Testis (tissue), 3 donors: Measurements from ENCODE around the gene NLRC4. TPM values are rescaled to one million over a fixed set of nuclear protein-coding genes. Genes with fewer than 3 reads are reported as not detected.

ENCODE experiments used
- DNase-seq: peaks from one replicate; pipeline ENCODE4 v3.0.0-alpha.2; 2019
- H3K27ac ChIP-seq, 2 donors: fragments of 200-600 bp; sonication (generic); one replicate each; pipeline ENCODE4 v1.5.1; 2019
- H3K27me3 ChIP-seq: fragments of 200-600 bp; sonication (generic); one replicate; pipeline ENCODE4 v1.5.1; 2019
- H3K36me3 ChIP-seq: fragments of 200-600 bp; sonication (generic); one replicate; pipeline ENCODE4 v1.5.1; 2017; ENCODE audit warnings: low read depth; ENCODE audit errors: missing control alignments
- H3K4me1 ChIP-seq: fragments of 200-600 bp; sonication (generic); one replicate; pipeline ENCODE4 v1.5.1; 2019
- H3K4me3 ChIP-seq, 2 donors: fragments of 200-600 bp; sonication (generic); one replicate each; pipeline ENCODE4 v1.5.1; 2017 to 2019
- H3K9me3 ChIP-seq: fragments of 200-600 bp; sonication (generic); one replicate; pipeline ENCODE4 v1.5.1; 2017
- POLR2A ChIP-seq: fragments of 450-650 bp; IDR thresholded peaks from one replicate; pipeline ENCODE4 v1.6.1; 2017; ENCODE audit warnings: antibody characterized with exemption, mild to moderate bottlenecking, moderate library complexity
- WGBS, 2 donors: methylation state at CpG; one replicate each; pipeline ENCODE4 v1.1.5; 2018; 5-methylcytosine and 5-hydroxymethylcytosine counted together
- intact Hi-C: fragments of 100-400 bp; cut with DNase I; formaldehyde crosslinking; loops from one replicate; pipeline ENCODE4 v1.15.1; 2023; ENCODE audit warnings: low total_unique reads
- polyA plus RNA-seq: library from polyadenylated mRNA; stranded (reverse); fragments of 350-450 nt; fragmentation: Illumina TruSeq; extraction: RNeasy Lipid Tissue Mini Kit (QIAGEN cat#74804); gene quantifications from one replicate; pipeline ENCODE4 v1.2.3, GENCODE V29; 2014; ENCODE audit warnings: low read depth, low replicate concordance; ENCODE audit not compliant: insufficient read depth
- total RNA-seq, 2 donors: library from RNA; depleted of rRNA; stranded (reverse); fragments of >200 nt; gene quantifications; one replicate each; pipeline ENCODE4 v1.2.3, GENCODE V29; 2016
- TF ChIP-seq, protein P1 (sequence below), 3 experiments: fragments of 450-650 bp in 2 of 3; fragments of 200-600 bp in 1 of 3; sonication (generic) in 1 of 3; IDR thresholded peaks; one replicate each; pipeline ENCODE4 v1.5.1; 2016 to 2019; ENCODE audit warnings: antibody characterized with exemption in 3 of 3, mild to moderate bottlenecking in 2 of 3, moderate library complexity in 1 of 3

NLRC4 gene
- total and polyA plus RNA-seq, 3 donors from 2014 or later: 0.43 to 0.70 (median 0.63) TPM

- Histone ChIP-seq H3K27ac (no peak overlapping the region), H3K36me3 (no peaks in the 10 kb centered on the region), H3K9me3 (no peaks in the 10 kb centered on the region), H3K27me3 (no peaks in the 10 kb centered on the region), H3K4me3 (no peak overlapping the region), H3K4me1 (no peaks in the 10 kb centered on the region)
- no peak for DNase-seq
- no peak for TF ChIP-seq POLR2A
- TF ChIP-seq, protein P1, sequence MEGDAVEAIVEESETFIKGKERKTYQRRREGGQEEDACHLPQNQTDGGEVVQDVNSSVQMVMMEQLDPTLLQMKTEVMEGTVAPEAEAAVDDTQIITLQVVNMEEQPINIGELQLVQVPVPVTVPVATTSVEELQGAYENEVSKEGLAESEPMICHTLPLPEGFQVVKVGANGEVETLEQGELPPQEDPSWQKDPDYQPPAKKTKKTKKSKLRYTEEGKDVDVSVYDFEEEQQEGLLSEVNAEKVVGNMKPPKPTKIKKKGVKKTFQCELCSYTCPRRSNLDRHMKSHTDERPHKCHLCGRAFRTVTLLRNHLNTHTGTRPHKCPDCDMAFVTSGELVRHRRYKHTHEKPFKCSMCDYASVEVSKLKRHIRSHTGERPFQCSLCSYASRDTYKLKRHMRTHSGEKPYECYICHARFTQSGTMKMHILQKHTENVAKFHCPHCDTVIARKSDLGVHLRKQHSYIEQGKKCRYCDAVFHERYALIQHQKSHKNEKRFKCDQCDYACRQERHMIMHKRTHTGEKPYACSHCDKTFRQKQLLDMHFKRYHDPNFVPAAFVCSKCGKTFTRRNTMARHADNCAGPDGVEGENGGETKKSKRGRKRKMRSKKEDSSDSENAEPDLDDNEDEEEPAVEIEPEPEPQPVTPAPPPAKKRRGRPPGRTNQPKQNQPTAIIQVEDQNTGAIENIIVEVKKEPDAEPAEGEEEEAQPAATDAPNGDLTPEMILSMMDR (IDR thresholded peaks at IDR 0.05): no peak
- intact Hi-C loops: no loop called here
- 75 to 89% methylated on average over 2 of the region's 2 CpGs for WGBS, 2 donors
These were observed 6.4 kb upstream of the NLRC4 start for GRCh38 chr2:32271063-32271462.

DNA sequence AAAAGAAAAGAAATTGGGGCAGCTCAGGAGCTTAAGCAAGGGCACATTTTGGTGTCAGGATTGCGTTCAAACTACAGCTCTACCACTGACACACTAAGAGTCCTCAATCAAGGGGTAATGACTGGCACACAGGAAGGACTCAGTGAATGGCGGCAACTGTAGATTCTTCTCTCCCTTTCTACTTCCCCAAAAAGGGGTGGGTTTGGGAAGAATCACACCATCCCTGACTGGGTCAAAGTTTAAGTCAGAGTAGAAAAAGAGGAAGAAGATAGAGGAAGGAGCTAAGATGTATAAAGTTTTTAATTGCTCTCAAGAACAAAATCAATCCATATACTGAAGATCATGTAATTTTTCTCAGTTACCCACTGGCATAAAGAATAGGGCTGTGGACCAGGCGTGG is 2.6 kb downstream of the NLRC4 start:
- no peaks in the 10 kb centered on the region for H3K9me3 ChIP-seq
- no peak overlapping the region for H3K27ac ChIP-seq
- H3K36me3 ChIP-seq: no peaks in the 10 kb centered on the region
- DNase-seq: no peak
- 75 to 84% methylated on average over 3 of the region's 3 CpGs for WGBS, 2 donors
- intact Hi-C loops: no loop called here
- H3K27me3 ChIP-seq: no peaks in the 10 kb centered on the region
- no peaks in the 10 kb centered on the region for H3K4me1 ChIP-seq
- no peak overlapping the region for H3K4me3 ChIP-seq
- no peak for TF ChIP-seq POLR2A
- TF ChIP-seq, protein P1 (IDR thresholded peaks at IDR 0.05): no peak

DNA sequence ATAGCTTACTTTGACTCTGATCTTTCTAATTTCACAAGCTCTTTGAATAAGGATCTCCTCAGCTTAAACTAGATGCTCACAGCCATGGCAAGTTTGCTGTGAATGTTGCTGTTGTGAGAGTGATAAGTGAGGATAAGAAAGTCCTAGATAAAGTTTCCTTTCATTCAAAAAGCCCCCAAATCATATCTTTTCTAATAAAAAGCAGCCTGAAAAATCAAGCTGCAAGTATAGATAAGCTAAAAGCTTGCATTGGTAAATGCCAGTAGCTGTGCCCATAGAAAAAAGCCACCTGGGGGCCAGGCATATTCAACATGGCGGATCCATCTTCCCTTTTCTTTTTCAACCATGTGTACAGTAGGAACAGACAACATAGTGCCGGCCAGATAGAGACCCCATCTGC is 4.3 kb downstream of the NLRC4 start:
- H3K4me1 ChIP-seq: no peaks in the 10 kb centered on the region
- H3K4me3 ChIP-seq: no peak overlapping the region
- TF ChIP-seq, protein P1 (IDR thresholded peaks at IDR 0.05): no peak
- TF ChIP-seq POLR2A: no peak
- no peaks in the 10 kb centered on the region for H3K36me3 ChIP-seq
- H3K27me3 ChIP-seq: no peaks in the 10 kb centered on the region
- intact Hi-C loops: no loop called here
- no peak overlapping the region for H3K27ac ChIP-seq
- no peak for DNase-seq
- WGBS, 2 donors: 56 to 83% methylated on average over 2 of the region's 2 CpGs
- no peaks in the 10 kb centered on the region for H3K9me3 ChIP-seq

DNA sequence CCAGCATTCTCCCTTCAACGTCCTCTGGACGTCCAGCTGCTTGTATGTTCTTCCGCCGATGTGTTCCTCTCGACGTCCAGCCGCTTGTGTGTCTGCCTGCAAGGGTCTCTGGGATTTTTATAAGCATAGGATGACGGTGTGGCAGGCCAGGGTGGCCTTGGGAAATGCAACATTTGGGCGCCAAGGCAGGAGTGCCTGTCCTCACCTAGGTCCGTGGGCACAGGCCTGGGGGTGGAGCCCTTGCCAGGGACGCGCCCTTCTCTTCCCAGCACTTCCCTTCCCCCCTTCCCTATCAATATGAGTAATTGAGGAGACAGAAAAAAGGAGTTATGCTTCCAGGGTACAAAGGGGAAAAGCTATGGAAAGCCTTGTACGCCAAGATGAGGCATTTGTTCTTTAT is 6.4 kb downstream of the NLRC4 start:
- Histone ChIP-seq H3K36me3 (no peaks in the 10 kb centered on the region), H3K27me3 (no peaks in the 10 kb centered on the region), H3K27ac (no peak overlapping the region), H3K4me1 (no peaks in the 10 kb centered on the region), H3K4me3 (peak overlapping the region in 1 of 2 donors; percentile 17), H3K9me3 (no peaks in the 10 kb centered on the region)
- 58 to 71% methylated on average over 13 of the region's 13 CpGs for WGBS, 2 donors
- TF ChIP-seq, protein P1 (IDR thresholded peaks at IDR 0.05): no peak
- TF ChIP-seq POLR2A: no peak
- intact Hi-C loops: no loop called here
- no peak for DNase-seq

DNA sequence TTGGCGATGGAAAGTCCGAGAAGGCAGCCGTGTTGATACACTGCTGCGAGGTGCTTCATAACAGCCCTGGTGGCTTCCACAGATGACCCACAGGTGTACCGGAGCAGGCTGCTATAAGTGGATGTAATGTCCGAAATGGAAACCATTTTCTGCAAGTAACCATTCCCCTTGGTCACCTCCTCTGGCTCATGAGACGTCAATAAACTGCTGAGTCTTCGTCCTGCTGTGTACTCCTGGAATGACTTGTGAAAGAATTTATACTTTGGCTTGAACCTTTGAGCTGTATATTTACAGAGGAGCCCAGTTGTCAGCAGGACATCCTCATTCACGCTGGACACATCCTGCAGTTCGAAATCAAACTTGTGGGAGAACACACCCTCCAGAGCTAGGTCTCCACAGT is 14.4 kb downstream of the NLRC4 start:
- Histone ChIP-seq H3K4me3 (no peak overlapping the region), H3K9me3 (no peaks in the 10 kb centered on the region), H3K4me1 (no peaks in the 10 kb centered on the region), H3K36me3 (no peaks in the 10 kb centered on the region), H3K27me3 (no peaks in the 10 kb centered on the region), H3K27ac (no peak overlapping the region)
- WGBS, 2 donors: 88 to 90% methylated on average over 10 of the region's 10 CpGs
- intact Hi-C loops: no loop called here
- DNase-seq: no peak
- TF ChIP-seq, protein P1 (IDR thresholded peaks at IDR 0.05): no peak
- TF ChIP-seq POLR2A: no peak
